IMR-90 (cell line): Measurements from ENCODE around the gene HMGN4. TPM values are rescaled to one million over a fixed set of nuclear protein-coding genes. Genes with fewer than 3 reads are reported as not detected.

Experiments used
- ATAC-seq: fragments of 200-7000 bp; cut with Tn5 transposase; 2 replicates; pipeline ENCODE4 v1.9.1; 2020; ENCODE audit warnings: low read depth, mild to moderate bottlenecking, moderate library complexity
- BruUV-seq: library from RNA; stranded (reverse); fragments of 400-500 nt; replicated peaks from 2 replicates; lab custom pipeline; 2021; lab: Mats Ljungman, UMichigan
- CTCF ChIA-PET: fragments of 300-600 bp; formaldehyde crosslinking; extraction: SDS; loops from one replicate; lab custom pipeline; 2021; ENCODE audit warnings: antibody characterized with exemption; lab: Yijun Ruan, JAX
- POLR2A ChIA-PET: fragments of 300-600 bp; sonication (Branson Sonifier 250); formaldehyde crosslinking; loops from one replicate; lab custom pipeline; 2022; ENCODE audit warnings: antibody characterized with exemption; ENCODE audit not compliant: unreplicated experiment; lab: Charles Lee
- DNase-seq: peaks from one replicate; pipeline ENCODE4 v3.0.0; 2013
- H2AFZ ChIP-seq: replicated peaks from 2 replicates; pipeline ENCODE3; 2013; ENCODE audit warnings: low read length, mild to moderate bottlenecking; ENCODE audit not compliant: poor library complexity
- H2AK5ac ChIP-seq: 2 replicates; pipeline ENCODE4 v1.6.1; 2013; ENCODE audit warnings: low read depth, low read length, inconsistent platforms
- H2AK9ac ChIP-seq: replicated peaks from 2 replicates; pipeline ENCODE3; 2013; ENCODE audit warnings: mild to moderate bottlenecking, low read depth, low read length, moderate library complexity; ENCODE audit not compliant: poor library complexity
- H2BK120ac ChIP-seq: 2 replicates; pipeline ENCODE4 v1.6.1; 2013; ENCODE audit warnings: low read depth, low read length, inconsistent platforms
- H2BK15ac ChIP-seq: 3 replicates; pipeline ENCODE4 v1.6.1; 2013; ENCODE audit warnings: low read depth, low read length, inconsistent platforms
- H2BK20ac ChIP-seq: 2 replicates; pipeline ENCODE4 v1.6.1; 2013; ENCODE audit warnings: low read depth, mild to moderate bottlenecking, inconsistent platforms, low read length, moderate library complexity
- H2BK5ac ChIP-seq: 2 replicates; pipeline ENCODE4 v1.6.1; 2013; ENCODE audit warnings: mild to moderate bottlenecking, low read depth, low read length, inconsistent platforms; ENCODE audit not compliant: poor library complexity, severe bottlenecking
- H3K14ac ChIP-seq: replicated peaks from 2 replicates; pipeline ENCODE4 v1.6.1; 2013; ENCODE audit warnings: low read depth, low read length, inconsistent platforms
- H3K18ac ChIP-seq: 2 replicates; pipeline ENCODE4 v1.6.1; 2013; ENCODE audit warnings: low read depth, low read length, control low read depth
- H3K23ac ChIP-seq: 2 replicates; pipeline ENCODE4 v1.6.1; 2013; ENCODE audit warnings: low read depth, low read length, inconsistent platforms
- H3K27ac ChIP-seq: 2 replicates; pipeline ENCODE4 v1.5.1; 2013; ENCODE audit warnings: mild to moderate bottlenecking, control low read depth, low read length; ENCODE audit not compliant: insufficient read depth
- H3K27me3 ChIP-seq: 2 replicates; pipeline ENCODE4 v1.6.1; 2013; ENCODE audit warnings: low read length; ENCODE audit not compliant: control insufficient read depth, insufficient read depth
- H3K36me3 ChIP-seq: 2 replicates; pipeline ENCODE4 v1.6.1; 2013; ENCODE audit warnings: low read length, mixed read lengths; ENCODE audit not compliant: control insufficient read depth, insufficient read depth
- H3K4ac ChIP-seq: 2 replicates; pipeline ENCODE4 v1.6.1; 2013; ENCODE audit warnings: low read depth, low read length, inconsistent platforms
- H3K4me1 ChIP-seq: 2 replicates; pipeline ENCODE4 v1.6.1; 2013; ENCODE audit warnings: low read length, mixed read lengths; ENCODE audit not compliant: control insufficient read depth, insufficient read depth
- H3K4me2 ChIP-seq: 2 replicates; pipeline ENCODE4 v1.6.1; 2013; ENCODE audit warnings: low read depth, mild to moderate bottlenecking, control low read depth, low read length, moderate library complexity
- H3K4me3 ChIP-seq: 2 replicates; pipeline ENCODE4 v1.5.1; 2013; ENCODE audit warnings: low read depth, mild to moderate bottlenecking, control low read depth, low read length, moderate library complexity; ENCODE audit not compliant: insufficient read depth
- H3K56ac ChIP-seq: 2 replicates; pipeline ENCODE4 v1.6.1; 2013; ENCODE audit warnings: low read length, inconsistent platforms; ENCODE audit not compliant: insufficient read depth; ENCODE audit errors: extremely low read depth
- H3K79me1 ChIP-seq, 2 experiments: 2 replicates each; pipeline ENCODE4 v1.6.1; 2013; ENCODE audit warnings: low read length in 2 of 2, inconsistent platforms in 1 of 2, low read depth in 1 of 2
- H3K9ac ChIP-seq: 2 replicates; pipeline ENCODE4 v1.6.1; 2013; ENCODE audit warnings: low read depth, low read length, control low read depth
- H3K9me1 ChIP-seq: 2 replicates; pipeline ENCODE4 v1.6.1; 2013; ENCODE audit warnings: low read length, inconsistent platforms; ENCODE audit not compliant: insufficient read depth
- H3K9me3 ChIP-seq: 2 replicates; pipeline ENCODE4 v1.6.1; 2013; ENCODE audit warnings: low read length; ENCODE audit not compliant: control insufficient read depth, insufficient read depth
- H4K20me1 ChIP-seq: 2 replicates; pipeline ENCODE4 v1.6.1; 2013; ENCODE audit warnings: low read length, inconsistent platforms; ENCODE audit not compliant: insufficient read depth
- H4K5ac ChIP-seq: 2 replicates; pipeline ENCODE4 v1.6.1; 2013; ENCODE audit warnings: mild to moderate bottlenecking, low read depth, low read length, control low read depth
- H4K8ac ChIP-seq, 2 experiments: 2 replicates each; pipeline ENCODE4 v1.6.1; 2013; ENCODE audit warnings: low read depth in 2 of 2, low read length in 2 of 2, control low read depth in 1 of 2, inconsistent platforms in 1 of 2
- H4K91ac ChIP-seq: 2 replicates; pipeline ENCODE4 v1.6.1; 2013; ENCODE audit warnings: low read depth, low read length, inconsistent platforms; ENCODE audit not compliant: insufficient read depth
- FOS ChIP-seq: fragments of 150-350 bp; IDR thresholded peaks from 2 replicates; pipeline ENCODE4 v1.6.1; 2016; ENCODE audit warnings: low read depth, low read length
- MAFK ChIP-seq: IDR thresholded peaks from 2 replicates; pipeline ENCODE4 v1.6.1; 2012; ENCODE audit warnings: low read depth, low read length, improper control_type of control experiment
- MAZ ChIP-seq: IDR thresholded peaks from 2 replicates; pipeline ENCODE4 v1.6.1; 2012; ENCODE audit warnings: low read depth, mild to moderate bottlenecking, low read length, improper control_type of control experiment, moderate library complexity, borderline replicate concordance
- MXI1 ChIP-seq: IDR thresholded peaks from 2 replicates; pipeline ENCODE4 v1.6.1; 2012; ENCODE audit warnings: low read depth, mild to moderate bottlenecking, low read length, moderate library complexity, borderline replicate concordance
- RAD21 ChIP-seq: IDR thresholded peaks from 2 replicates; pipeline ENCODE4 v1.6.1; 2012; ENCODE audit warnings: low read length, improper control_type of control experiment
- WGBS, 2 experiments: methylation state at CpG; one replicate each; pipeline versions ENCODE4 v1.1.5 to v1.1.7; 2013; ENCODE audit warnings: missing lambda C conversion rate in 2 of 2; ENCODE audit not compliant: insufficient read length in 1 of 2; ENCODE audit errors: extremely low coverage in 2 of 2; 5-methylcytosine and 5-hydroxymethylcytosine counted together
- dilution Hi-C: fragments of 300-500 bp; cut with HindIII; formaldehyde crosslinking; loops from one replicate; pipeline ENCODE4 v1.14.3; 2018; ENCODE audit warnings: low sequenced_read_pairs; ENCODE audit not compliant: unreplicated experiment
- in situ Hi-C: fragments of 300-500 bp; cut with MboI; formaldehyde crosslinking; loops from 3 replicates; pipeline ENCODE4 v1.14.3; 2019; ENCODE audit warnings: low sequenced_read_pairs, inconsistent platforms, mixed read lengths
- intact Hi-C: fragments of 100-400 bp; cut with micrococcal nuclease; formaldehyde crosslinking; loops from 2 replicates; pipeline ENCODE4 v1.10.0; 2022
- polyA plus RNA-seq, 3 experiments: library from polyadenylated mRNA; depleted of rRNA; stranded (reverse); fragments of >200 nt; gene quantifications; 2 replicates each; pipeline ENCODE4 v1.2.3, GENCODE V29; 2012; ENCODE audit warnings: low replicate concordance in 1 of 3
- total RNA-seq: library from RNA; depleted of rRNA; stranded (reverse); fragments of >200 nt; gene quantifications from 2 replicates; pipeline ENCODE4 v1.2.3, GENCODE V29; 2012
- TF ChIP-seq, protein P1 (sequence below): fragments of 150-350 bp; IDR thresholded peaks from 2 replicates; pipeline ENCODE4 v1.6.1; 2016; ENCODE audit warnings: low read depth, mild to moderate bottlenecking, low read length, moderate library complexity, borderline replicate concordance

Gene HMGN4
- total and polyA plus RNA-seq, 2 of the 4 experiments (the other 2 are of a cell fraction), result 46.4 to 50.2 TPM

DNA sequence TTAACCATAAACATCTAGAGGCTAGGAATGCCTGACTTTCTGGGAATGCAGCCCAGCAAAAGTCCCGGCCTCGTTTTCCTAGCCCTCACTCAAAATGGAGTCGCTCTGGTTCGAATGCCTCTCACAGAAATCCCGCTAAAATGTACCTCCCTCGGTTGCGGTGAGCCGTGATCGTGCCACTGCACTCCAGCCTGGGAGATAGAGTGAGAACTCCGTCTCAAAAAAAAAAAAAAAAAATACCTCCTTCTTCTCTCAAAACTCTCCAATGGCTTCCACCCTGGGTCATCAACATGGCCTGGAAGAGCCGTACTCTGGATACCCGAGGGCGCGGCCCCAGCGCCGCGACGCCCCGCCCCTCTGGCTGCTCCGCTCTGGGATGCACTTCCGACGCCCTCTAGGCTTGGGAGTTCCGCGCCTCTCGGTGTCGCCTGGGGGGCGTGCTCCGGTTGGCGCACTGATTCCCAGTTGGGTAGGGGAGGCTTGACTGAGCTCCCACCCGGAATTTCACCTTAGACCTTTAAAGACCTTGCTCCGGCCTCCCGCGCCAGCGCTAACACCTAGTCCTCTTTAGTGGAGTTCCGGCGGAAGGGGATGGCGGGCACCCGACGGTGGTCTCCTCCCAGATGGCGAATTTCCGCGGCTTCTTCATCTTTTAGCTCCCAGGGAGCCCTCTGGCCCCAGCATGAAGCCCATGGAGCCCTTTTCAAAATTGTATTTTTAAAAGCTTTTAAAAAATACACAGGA is 12.3 kb downstream of the HMGN4 start:
- H2BK5ac ChIP-seq, result no peak overlapping the region
- 10% methylated on average over 16 of the region's 42 CpGs; no CpG with 5 or more reads in 1 of the 2 experiments for WGBS, 2 experiments
- H3K23ac ChIP-seq, result no peak overlapping the region
- H2BK20ac ChIP-seq, result no peak overlapping the region
- no peaks in the 10 kb centered on the region for H3K9me3 ChIP-seq
- peak overlapping the region; percentile 77 to 83; a peak in 3 of 4 replicates for H4K8ac ChIP-seq
- H3K9me1 ChIP-seq, result no peaks in the 10 kb centered on the region; the same call in 1 of the 2 replicates
- no peak for TF ChIP-seq FOS
- TF ChIP-seq MAFK, result no peak
- TF ChIP-seq RAD21, result no peak
- TF ChIP-seq MAZ, result no peak
- no peak for TF ChIP-seq MXI1
- TF ChIP-seq, protein P1, sequence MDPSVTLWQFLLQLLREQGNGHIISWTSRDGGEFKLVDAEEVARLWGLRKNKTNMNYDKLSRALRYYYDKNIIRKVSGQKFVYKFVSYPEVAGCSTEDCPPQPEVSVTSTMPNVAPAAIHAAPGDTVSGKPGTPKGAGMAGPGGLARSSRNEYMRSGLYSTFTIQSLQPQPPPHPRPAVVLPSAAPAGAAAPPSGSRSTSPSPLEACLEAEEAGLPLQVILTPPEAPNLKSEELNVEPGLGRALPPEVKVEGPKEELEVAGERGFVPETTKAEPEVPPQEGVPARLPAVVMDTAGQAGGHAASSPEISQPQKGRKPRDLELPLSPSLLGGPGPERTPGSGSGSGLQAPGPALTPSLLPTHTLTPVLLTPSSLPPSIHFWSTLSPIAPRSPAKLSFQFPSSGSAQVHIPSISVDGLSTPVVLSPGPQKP, result no peak
- H4K91ac ChIP-seq, result peak overlapping the region; percentile 36; the same call in 1 of the 2 replicates
- peak overlapping the region; percentile 96 for H2AFZ ChIP-seq
- ChIA-PET POLR2A (no interaction called here), CTCF (no interaction called here)
- in situ Hi-C loops (no loop called here), dilution Hi-C loops (no loop called here), intact Hi-C loops (loop anchor here (10.0 kb wide), 1 partner anchor 226 kb away; no protein-coding TSS in a partner anchor)
- peak overlapping the region; percentile 43 for H4K5ac ChIP-seq
- H2BK15ac ChIP-seq, result no peak overlapping the region
- H2AK5ac ChIP-seq, result no peak overlapping the region
- H2AK9ac ChIP-seq, result peak overlapping the region; percentile 75
- H3K79me1 ChIP-seq, result peaks cover 0 to 8% of the 10 kb centered on the region in 2 experiments; a peak in 3 of 4 replicates
- DNase-seq (peak; percentile 13), ATAC-seq (peak; percentile 47)
- no TSS peak for BruUV-seq
- H2BK120ac ChIP-seq, result peak overlapping the region; percentile 26; the same call in 1 of the 2 replicates
- peak overlapping the region; percentile 64 for H3K4me2 ChIP-seq
- H3K4me3 ChIP-seq, result peak overlapping the region; percentile 68
- H3K27me3 ChIP-seq, result no peaks in the 10 kb centered on the region
- H3K18ac ChIP-seq, result peak overlapping the region; percentile 61; the same call in 1 of the 2 replicates
- no peaks in the 10 kb centered on the region for H3K4me1 ChIP-seq
- no peak overlapping the region for H3K56ac ChIP-seq
- H3K27ac ChIP-seq, result peak overlapping the region; percentile 15; the same call in 1 of the 2 replicates
- H3K14ac ChIP-seq, result no peak overlapping the region
- no peak overlapping the region for H3K9ac ChIP-seq
- H3K4ac ChIP-seq, result peak overlapping the region; percentile 48; the same call in 1 of the 2 replicates
- H3K36me3 ChIP-seq, result peaks cover 7% of the 10 kb centered on the region
- H4K20me1 ChIP-seq, result peaks cover 4% of the 10 kb centered on the region
